ENCODE measurements around the gene PDE2A. TPM values are rescaled to one million over a fixed set of nuclear protein-coding genes. Genes with fewer than 3 reads are reported as not detected.

The PDE2A gene
- polyA plus RNA-seq, 2 of the 4 experiments (the other 2 are of a cell fraction): 0.62 to 1.5 TPM

DNA sequence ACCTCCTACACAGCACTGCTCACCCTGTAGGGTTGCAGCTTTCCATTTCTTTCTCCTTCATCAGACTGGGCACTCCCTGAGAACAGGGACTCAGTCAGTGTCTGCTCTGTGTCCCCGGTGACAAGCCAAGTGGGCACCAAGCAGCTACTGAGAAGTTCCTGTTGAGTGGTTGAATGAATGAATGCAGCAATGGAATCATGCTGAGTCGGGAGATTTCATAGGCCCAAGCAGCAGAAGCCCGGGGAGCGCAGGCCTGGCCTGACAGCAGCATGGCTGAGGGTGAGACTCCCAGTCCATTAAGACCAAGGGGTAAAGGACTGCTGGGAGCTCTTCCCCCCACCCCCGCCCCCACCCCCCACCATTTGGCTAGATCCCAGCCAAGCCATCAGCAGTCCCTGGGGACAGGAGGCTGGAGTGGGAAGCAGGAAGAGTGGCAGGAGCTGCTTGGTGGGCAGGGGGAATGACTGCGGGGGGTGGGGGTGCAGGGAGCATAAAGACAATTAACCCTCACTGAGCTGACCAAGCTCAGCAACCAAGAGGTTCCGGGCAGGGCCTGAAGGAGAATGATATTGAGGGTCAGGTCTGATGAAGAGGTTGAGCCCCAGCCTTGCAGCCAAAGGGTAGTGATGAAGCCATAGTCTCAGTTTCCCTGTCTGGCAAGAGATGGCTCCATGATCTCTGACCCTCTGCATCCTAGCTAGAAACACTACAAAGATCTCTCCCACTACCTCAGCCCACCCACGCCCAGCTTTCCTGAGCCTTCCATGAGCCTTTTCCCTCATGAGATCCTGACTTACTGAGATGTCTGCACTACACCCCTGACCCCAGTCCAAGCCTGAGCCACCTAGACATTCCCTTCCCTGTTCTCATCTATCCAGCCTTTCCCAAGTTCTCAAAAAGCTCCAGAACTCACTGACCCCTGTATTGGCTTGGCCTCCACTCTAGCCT, 2.8 kb downstream of the PDE2A start:
- FAIRE-seq (no peak), DNase-seq (ENCODE audit: low read depth in 1 of 2, low spot score in 1 of 2) (no peak), ATAC-seq (no peak)
- no peak overlapping the region for H3K4me2 ChIP-seq
- ChIA-PET POLR2A (no interaction called here), CTCF (interaction anchor here (0.7 to 12.4 kb wide), 5 partner anchors 12 to 200 kb away, joined by 3 to 132 read pairs (median 3); no protein-coding TSS in a partner anchor)
- H3K4me1 ChIP-seq: no peaks in the 10 kb centered on the region
- TF ChIP-seq CBX8 (IDR thresholded peaks at IDR 0.05): no peak
- no peak for TF ChIP-seq ESRRA (IDR thresholded peaks at IDR 0.05; ENCODE audit: borderline replicate concordance, low read length)
- TF ChIP-seq MAFK (IDR thresholded peaks at IDR 0.05; ENCODE audit: partially characterized antibody): peak; percentile 74
- no peak overlapping the region for H3K4me3 ChIP-seq
- no peak overlapping the region for H3K27ac ChIP-seq
- peaks cover 12% of the 10 kb centered on the region; the same call in 2 of the 3 replicates for H3K9me3 ChIP-seq
- WGBS (ENCODE audit: missing lambda C conversion rate): 39% methylated on average over 7 of the region's 8 CpGs

- TF ChIP-seq EHMT2 (IDR thresholded peaks at IDR 0.05; ENCODE audit: low read depth): no peak
- TF ChIP-seq, protein P1, sequence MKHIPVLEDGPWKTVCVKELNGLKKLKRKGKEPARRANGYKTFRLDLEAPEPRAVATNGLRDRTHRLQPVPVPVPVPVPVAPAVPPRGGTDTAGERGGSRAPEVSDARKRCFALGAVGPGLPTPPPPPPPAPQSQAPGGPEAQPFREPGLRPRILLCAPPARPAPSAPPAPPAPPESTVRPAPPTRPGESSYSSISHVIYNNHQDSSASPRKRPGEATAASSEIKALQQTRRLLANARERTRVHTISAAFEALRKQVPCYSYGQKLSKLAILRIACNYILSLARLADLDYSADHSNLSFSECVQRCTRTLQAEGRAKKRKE (CRISPR knock-in tag; IDR thresholded peaks at IDR 0.05; ENCODE audit: low read depth): no peak
- TF ChIP-seq CEBPB (IDR thresholded peaks at IDR 0.05): no peak
- TF ChIP-seq CHD2 (IDR thresholded peaks at IDR 0.05; ENCODE audit: low read length, partially characterized antibody): no peak
- TF ChIP-seq FOXS1 (CRISPR knock-in tag; IDR thresholded peaks at IDR 0.05): no peak
- no peak for TF ChIP-seq NR3C1 (IDR thresholded peaks at IDR 0.05)
- TF ChIP-seq HEYL (CRISPR knock-in tag; IDR thresholded peaks at IDR 0.05): no peak
- TF ChIP-seq, protein P2, sequence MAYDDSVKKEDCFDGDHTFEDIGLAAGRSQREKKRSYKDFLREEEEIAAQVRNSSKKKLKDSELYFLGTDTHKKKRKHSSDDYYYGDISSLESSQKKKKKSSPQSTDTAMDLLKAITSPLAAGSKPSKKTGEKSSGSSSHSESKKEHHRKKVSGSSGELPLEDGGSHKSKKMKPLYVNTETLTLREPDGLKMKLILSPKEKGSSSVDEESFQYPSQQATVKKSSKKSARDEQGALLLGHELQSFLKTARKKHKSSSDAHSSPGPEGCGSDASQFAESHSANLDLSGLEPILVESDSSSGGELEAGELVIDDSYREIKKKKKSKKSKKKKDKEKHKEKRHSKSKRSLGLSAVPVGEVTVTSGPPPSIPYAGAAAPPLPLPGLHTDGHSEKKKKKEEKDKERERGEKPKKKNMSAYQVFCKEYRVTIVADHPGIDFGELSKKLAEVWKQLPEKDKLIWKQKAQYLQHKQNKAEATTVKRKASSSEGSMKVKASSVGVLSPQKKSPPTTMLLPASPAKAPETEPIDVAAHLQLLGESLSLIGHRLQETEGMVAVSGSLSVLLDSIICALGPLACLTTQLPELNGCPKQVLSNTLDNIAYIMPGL (CRISPR knock-in tag; IDR thresholded peaks at IDR 0.05; ENCODE audit: borderline replicate concordance): no peak
- TF ChIP-seq EP300 (IDR thresholded peaks at IDR 0.05): no peak
- no peak for TF ChIP-seq RARB (CRISPR knock-in tag; IDR thresholded peaks at IDR 0.05)
- TF ChIP-seq KDM5A (IDR thresholded peaks at IDR 0.05): no peak
- TF ChIP-seq, protein P3, sequence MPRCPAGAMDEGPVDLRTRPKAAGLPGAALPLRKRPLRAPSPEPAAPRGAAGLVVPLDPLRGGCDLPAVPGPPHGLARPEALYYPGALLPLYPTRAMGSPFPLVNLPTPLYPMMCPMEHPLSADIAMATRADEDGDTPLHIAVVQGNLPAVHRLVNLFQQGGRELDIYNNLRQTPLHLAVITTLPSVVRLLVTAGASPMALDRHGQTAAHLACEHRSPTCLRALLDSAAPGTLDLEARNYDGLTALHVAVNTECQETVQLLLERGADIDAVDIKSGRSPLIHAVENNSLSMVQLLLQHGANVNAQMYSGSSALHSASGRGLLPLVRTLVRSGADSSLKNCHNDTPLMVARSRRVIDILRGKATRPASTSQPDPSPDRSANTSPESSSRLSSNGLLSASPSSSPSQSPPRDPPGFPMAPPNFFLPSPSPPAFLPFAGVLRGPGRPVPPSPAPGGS (IDR thresholded peaks at IDR 0.05): no peak
- TF ChIP-seq NFE2L2 (conservative IDR thresholded peaks at IDR 0.05; ENCODE audit: low read length): no peak
- TF ChIP-seq, protein P4, sequence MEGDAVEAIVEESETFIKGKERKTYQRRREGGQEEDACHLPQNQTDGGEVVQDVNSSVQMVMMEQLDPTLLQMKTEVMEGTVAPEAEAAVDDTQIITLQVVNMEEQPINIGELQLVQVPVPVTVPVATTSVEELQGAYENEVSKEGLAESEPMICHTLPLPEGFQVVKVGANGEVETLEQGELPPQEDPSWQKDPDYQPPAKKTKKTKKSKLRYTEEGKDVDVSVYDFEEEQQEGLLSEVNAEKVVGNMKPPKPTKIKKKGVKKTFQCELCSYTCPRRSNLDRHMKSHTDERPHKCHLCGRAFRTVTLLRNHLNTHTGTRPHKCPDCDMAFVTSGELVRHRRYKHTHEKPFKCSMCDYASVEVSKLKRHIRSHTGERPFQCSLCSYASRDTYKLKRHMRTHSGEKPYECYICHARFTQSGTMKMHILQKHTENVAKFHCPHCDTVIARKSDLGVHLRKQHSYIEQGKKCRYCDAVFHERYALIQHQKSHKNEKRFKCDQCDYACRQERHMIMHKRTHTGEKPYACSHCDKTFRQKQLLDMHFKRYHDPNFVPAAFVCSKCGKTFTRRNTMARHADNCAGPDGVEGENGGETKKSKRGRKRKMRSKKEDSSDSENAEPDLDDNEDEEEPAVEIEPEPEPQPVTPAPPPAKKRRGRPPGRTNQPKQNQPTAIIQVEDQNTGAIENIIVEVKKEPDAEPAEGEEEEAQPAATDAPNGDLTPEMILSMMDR (IDR thresholded peaks at IDR 0.05): no peak
- TF ChIP-seq CHD4 (IDR thresholded peaks at IDR 0.05; ENCODE audit: borderline replicate concordance): no peak
- no peak for TF ChIP-seq REST (IDR thresholded peaks at IDR 0.05)
- no peak for TF ChIP-seq JUN (IDR thresholded peaks at IDR 0.05)
- Histone ChIP-seq H3K27ac (no peak overlapping the region), H3K4me3 (no peak overlapping the region), H3K9me3 (peaks cover 12% of the 10 kb centered on the region; the same call in 2 of the 3 replicates), H3K4me2 (no peak overlapping the region), H3K4me1 (no peaks in the 10 kb centered on the region)
- FAIRE-seq (no peak), DNase-seq (ENCODE audit: low read depth in 1 of 2, low spot score in 1 of 2) (no peak), ATAC-seq (no peak)
- POLR2A ChIA-PET: no interaction called here
- WGBS (ENCODE audit: missing lambda C conversion rate): 30% methylated on average over 4 of the region's 4 CpGs
- CTCF ChIA-PET: interaction anchor here (2.4 to 12.4 kb wide), 2 partner anchors 13 to 27 kb away, joined by 9 to 132 read pairs; no protein-coding TSS in a partner anchor
These were observed 4.2 kb downstream of the PDE2A start for GRCh38 chr11:72670041-72670440.

Data from A549 (cell line).